HUES48 (cell line): ENCODE data around the gene ABRACL.

Source experiments
- H3K27ac ChIP-seq: one replicate; pipeline ENCODE4 v1.7.0; 2013; ENCODE audit warnings: low read depth, low read length, inconsistent platforms
- H3K27me3 ChIP-seq: 2 replicates; pipeline ENCODE4 v1.6.1; 2013; ENCODE audit warnings: mild to moderate bottlenecking, low read length; ENCODE audit not compliant: control insufficient read depth, insufficient read depth
- H3K36me3 ChIP-seq: 2 replicates; pipeline ENCODE4 v1.6.1; 2013; ENCODE audit warnings: low read length; ENCODE audit not compliant: control insufficient read depth, insufficient read depth
- H3K4me1 ChIP-seq: 2 replicates; pipeline ENCODE4 v1.6.1; 2013; ENCODE audit warnings: mild to moderate bottlenecking, low read length; ENCODE audit not compliant: control insufficient read depth, insufficient read depth
- H3K4me3 ChIP-seq: 2 replicates; pipeline ENCODE4 v1.5.1; 2013; ENCODE audit warnings: mild to moderate bottlenecking, low read depth, low read length
- H3K9ac ChIP-seq: 2 replicates; pipeline ENCODE4 v1.6.1; 2013; ENCODE audit warnings: mild to moderate bottlenecking, low read depth, low read length, moderate library complexity
- H3K9me3 ChIP-seq: 2 replicates; pipeline ENCODE4 v1.6.1; 2013; ENCODE audit warnings: low read length; ENCODE audit not compliant: control insufficient read depth, insufficient read depth

ABRACL gene

GRCh38 chr6:139081471-139081870 is 52.9 kb downstream of the ABRACL start:
- Histone ChIP-seq H3K36me3 (no peaks in the 10 kb centered on the region), H3K27ac (no peak overlapping the region), H3K27me3 (no peaks in the 10 kb centered on the region), H3K4me3 (no peak overlapping the region), H3K4me1 (no peaks in the 10 kb centered on the region), H3K9ac (no peak overlapping the region), H3K9me3 (no peaks in the 10 kb centered on the region)

GRCh38 chr6:139082370-139082769 is 53.8 kb downstream of the ABRACL start:
- Histone ChIP-seq H3K9ac (no peak overlapping the region), H3K36me3 (no peaks in the 10 kb centered on the region)

GRCh38 chr6:139091826-139092225 is 63.3 kb downstream of the ABRACL start:
- no peak overlapping the region for H3K9ac ChIP-seq
- no peak overlapping the region for H3K4me3 ChIP-seq
- H3K36me3 ChIP-seq: no peaks in the 10 kb centered on the region
- peaks cover 9% of the 10 kb centered on the region for H3K9me3 ChIP-seq
- no peaks in the 10 kb centered on the region for H3K27me3 ChIP-seq
- no peaks in the 10 kb centered on the region for H3K4me1 ChIP-seq
- no peak overlapping the region for H3K27ac ChIP-seq

More at GRCh38 chr6:139082370-139082769, 53.8 kb downstream of the ABRACL start:
- Histone ChIP-seq H3K27me3 (no peaks in the 10 kb centered on the region), H3K4me3 (no peak overlapping the region), H3K4me1 (no peaks in the 10 kb centered on the region), H3K27ac (no peak overlapping the region), H3K9me3 (no peaks in the 10 kb centered on the region)
